HG03439 (cell line): Measurements from ENCODE around the gene CYP2F1.
"Not testable (repeated sequence)": the region's sequence is repeated elsewhere in the genome, so short reads cannot be mapped to it uniquely, and the experiment has no call there.

Experiments
- ATAC-seq: cut with Tn5 transposase; IDR thresholded peaks from one replicate; pipeline ENCODE4 v1.9.1; 2021; ENCODE audit warnings: mild to moderate bottlenecking, moderate library complexity; ENCODE audit not compliant: unreplicated experiment

Gene CYP2F1

DNA sequence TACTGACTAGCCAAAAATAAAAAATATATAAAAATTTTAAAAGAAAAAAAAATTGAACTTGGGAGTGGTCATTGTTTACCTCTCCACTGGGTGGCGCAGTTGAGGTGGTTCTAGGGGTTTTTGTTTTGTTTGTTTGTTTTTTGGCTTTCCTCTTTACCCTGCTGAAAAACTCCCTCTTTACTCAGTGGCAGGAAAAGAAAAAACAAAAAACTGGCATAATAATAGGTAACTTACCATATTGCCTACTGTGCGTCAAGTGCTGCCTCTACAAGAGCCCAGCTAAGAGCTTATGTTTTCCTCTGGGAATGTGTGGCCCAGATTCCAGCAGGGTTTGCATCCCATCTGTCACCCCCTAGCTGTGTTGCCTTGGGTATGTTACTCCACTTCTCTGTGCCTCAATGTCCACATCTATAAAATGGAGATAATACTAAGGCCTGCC is 12.6 kb downstream of the CYP2F1 start:
- ATAC-seq = not testable (repeated sequence)

DNA sequence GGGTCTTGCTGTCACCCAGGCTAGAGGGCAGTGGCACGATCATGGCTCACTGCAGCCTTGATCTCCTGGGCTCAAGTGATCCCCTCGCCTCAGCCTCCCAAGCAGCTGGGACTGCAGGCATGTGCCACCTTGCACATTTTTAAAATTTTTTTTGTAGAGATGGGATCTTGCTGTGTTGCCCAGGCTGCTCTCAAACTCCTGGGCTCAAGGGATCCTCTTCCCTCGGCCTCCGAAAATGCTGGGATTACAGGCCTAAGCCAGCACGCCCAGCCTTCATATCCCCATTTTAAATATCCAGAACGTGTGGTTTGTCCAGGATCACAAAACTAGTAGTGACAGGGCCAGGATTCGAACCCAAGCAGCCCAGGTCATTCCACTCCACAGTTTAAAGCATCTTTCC is 13.1 kb downstream of the CYP2F1 start:
- ATAC-seq = not testable (repeated sequence)

DNA sequence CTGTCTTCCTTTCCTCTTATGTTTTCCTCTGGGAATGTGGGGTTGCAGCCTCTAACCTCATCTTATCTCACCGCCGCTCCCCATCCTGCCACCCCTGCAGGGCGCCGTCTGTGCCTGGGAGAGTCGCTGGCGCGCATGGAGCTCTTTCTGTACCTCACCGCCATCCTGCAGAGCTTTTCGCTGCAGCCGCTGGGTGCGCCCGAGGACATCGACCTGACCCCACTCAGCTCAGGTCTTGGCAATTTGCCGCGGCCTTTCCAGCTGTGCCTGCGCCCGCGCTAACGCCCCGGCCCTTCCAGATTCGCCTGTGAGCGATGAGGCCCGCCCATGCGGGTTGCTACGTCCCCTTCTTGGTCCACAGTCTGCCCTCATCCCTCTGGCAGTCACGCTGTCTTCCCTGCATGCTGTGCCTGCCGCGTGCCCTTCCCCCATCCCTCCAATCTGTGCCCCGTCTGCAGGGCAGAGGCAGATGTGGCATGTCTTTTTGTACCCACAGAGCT is 13.6 kb downstream of the CYP2F1 start:
- not testable (repeated sequence) for ATAC-seq

DNA sequence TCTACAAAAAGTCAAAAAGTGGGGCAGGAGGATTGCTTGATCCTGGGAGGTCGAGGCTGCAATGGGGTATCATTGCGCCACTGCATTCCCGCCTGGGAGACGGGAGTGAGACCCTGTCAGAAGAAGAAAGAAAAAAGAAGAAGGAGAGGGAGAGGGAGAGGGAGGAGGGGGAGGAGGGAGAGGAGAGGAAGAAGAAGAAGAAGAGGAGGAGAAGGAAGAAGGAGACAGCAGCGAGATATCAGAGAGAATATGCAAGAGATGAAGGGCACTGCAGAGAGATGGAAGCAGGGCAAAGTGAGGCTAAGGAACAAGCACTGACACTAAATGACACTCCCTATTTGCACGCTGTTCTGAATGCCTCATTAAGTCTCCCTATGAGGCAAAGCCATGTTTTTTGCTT is 14.5 kb downstream of the CYP2F1 start:
- ATAC-seq = no peak

DNA sequence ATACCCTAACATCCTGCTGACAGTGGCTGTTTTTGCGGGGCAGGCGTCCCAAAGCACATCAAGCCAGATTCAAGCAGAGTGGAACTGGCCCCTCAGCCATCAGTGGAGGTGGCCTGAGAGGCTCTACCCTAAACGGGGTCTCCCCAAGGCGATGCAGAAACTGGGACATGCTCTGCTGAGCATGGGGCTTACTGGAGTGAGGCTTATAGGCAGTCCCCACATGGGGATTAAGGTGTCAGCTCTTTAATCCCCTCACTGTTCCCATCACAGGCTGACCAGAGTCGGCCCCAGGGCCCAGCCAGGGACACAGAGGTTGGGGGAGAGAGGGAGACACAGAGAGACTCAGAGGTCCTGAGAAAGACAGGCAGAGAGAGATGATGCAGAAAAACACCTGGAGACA is 17.0 kb downstream of the CYP2F1 start:
- no peak for ATAC-seq

DNA sequence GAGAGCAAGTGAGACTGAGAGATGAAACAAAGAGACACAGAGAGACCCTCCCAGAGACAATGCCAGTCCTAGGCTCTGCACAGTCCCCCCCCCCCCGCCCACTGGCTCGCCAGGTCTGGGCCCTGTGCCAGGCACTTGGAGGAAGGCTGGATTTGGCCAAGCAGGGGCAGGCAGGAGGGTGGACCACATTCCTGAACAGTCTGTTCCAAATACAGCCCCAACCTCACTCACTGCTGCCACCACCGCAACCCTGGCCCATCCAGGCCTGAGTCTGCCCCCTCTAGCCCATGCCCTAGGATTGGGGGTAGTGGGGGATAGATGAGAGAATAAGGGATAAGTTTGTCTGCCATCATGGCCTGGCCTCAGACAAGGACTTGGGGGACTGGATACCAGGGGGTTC is 19.0 kb downstream of the CYP2F1 start:
- ATAC-seq = no peak

DNA sequence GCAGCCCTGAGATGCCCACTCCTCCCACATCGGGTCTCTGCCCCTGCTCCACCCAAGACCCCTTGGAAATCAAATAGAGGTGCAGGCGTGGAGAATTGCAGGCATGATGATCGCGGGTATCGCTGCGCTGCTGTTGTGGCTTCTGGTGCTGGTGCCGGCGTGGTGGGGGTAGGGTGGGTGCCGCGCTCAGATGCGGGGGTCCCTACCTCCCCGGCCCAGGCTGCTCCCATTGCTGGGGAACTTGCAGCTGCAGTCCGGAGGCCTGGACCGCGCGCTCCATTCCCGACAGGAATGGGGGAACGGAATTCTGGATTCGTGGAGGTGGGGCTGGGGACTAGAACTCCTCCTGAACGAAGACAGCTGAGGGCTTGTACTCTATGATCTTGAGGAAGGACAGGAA is 20.4 kb downstream of the CYP2F1 start:
- ATAC-seq = no peak

DNA sequence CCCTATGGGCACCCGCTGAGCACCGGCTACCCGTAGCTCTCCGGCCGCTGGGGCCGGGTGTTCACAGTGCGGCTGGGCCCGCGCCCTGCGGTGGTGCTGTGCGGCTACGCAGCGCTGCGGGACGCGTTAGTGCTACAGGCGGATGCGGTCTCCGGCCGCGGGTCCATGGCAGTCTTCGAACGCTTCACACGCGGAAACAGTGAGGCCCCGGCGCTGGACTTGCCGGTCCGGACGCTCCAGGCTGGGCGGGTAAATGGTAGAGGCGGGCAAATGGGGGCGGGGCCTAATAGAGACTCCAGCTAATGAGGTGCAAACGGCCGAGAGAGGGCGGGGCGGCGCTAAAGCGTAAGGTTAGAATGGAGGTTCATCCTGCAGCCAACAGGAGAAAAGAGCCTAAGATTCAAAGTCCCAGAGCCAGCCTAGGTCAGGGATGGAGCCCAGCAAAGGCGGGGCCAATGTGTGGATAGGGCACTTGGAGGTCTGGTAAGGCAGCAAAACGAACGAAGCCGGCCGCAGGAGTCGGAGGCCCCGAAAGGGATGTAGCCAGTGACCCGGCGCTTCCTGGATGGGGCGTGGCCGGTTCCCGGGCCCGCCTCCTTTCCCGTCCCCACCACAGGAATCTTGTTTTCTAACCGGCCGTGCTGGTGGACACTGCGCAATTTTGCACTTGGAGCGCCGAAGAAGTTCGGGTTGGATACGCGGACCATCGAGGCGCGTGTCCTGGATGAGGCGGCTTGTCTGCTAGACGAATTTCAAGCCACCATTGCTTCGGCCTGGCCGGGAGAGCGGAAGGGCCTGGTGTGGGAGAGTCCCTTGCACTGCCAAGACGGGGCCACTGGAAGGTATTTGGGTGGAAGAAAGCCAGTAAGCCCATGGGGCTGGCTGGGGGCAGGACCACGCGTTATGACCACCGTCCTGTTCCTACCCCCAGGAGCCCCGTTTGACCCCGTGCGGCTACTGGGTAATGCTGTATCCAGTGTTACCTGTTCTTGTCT is 21.5 kb downstream of the CYP2F1 start:
- ATAC-seq = not testable (repeated sequence)

DNA sequence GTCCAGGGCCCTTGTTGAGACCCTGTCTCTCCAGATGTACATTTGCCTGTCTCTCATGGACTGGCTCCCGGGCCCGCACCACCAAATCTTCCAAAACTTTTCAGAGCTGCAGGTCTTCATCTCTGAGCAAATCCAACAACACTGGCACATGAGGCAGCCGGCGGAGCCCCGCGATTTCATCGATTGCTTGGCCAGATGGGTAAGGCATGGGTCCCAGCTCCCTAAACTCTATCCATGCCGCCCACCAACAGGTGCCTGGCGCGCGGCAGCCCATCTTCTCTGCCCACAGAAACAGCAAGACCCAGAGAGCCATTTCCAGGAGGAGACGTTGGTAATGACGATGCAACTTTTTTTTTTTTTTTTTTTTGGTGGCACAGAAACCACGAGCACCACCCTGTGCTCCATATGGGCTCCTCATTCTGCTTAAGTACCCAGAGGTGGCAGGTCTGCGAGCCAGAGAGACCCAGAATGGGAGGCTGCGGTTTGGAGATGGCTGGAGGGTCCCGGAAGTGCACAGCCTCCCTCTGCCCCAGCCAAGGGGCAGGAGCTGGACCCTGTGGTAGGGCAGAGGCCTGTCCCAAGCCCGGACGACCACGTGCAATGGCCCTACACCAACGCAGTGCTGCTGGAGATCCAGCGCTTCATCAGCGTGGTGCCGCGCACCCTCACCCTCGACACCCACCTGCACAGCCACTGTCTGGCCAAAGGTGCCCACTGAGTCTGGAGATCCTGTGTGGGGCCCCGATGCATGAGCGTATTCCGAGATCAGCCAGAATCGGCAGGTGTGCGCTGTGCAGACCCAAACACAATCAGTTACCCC is 22.6 kb downstream of the CYP2F1 start:
- ATAC-seq = no peak

DNA sequence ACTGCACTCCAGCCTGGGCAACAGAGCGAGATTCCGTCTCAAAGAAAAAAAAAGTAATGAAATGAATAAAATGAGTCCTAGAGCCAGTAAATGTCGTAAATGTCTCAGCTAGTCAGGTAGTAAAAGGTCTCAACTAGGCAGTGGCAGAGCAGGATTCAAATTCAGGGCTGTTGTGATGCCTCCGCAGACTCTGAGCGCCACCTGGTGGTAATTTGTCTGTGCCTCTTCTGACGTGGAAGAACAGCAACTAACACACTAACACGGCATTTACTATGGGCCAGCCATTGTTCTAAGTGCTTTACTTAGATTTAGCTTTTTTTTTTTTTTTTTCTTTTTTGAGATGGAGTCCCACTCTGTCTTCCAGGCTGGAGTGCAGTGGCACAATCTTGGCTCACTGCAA is 30.2 kb downstream of the CYP2F1 start:
- no peak for ATAC-seq

DNA sequence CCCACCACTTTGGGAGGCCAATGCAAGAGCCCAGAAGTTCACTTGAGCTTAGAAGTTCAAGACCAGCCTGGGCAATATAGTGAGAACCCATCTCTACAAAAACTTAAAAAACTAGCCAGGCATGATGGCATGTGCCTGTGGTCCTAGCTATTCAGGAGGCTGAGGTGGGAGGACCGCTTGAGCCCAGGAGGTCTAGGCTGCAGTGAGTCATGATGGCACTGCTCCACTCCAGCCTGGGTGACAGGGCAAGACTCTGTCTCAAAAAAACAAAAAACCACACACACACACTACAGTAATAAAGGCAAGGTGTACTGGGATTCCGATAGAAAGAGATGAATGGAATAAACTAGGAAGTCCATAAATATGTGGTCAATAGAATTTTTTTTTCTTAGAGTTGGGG is 35.6 kb downstream of the CYP2F1 start:
- ATAC-seq = no peak

DNA sequence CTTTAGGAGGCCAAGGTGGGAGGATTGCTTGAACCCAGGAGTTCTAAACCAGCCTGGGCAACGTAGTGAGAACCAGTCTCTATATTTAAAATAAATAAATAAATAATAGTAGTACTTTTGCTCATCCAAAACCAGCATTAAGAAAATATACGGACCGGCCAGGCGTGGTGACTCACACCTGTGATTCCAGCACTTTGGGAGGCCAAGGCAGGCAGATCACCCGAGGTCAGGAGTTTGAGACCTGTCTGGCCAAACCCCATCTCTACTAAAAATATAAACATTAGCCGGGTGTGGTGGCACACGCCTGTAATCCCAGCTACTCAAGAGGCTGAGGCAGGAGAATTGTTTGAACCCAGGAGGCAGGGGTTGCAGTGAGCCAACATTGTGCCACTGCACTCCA is 36.8 kb downstream of the CYP2F1 start:
- ATAC-seq = not testable (repeated sequence)

DNA sequence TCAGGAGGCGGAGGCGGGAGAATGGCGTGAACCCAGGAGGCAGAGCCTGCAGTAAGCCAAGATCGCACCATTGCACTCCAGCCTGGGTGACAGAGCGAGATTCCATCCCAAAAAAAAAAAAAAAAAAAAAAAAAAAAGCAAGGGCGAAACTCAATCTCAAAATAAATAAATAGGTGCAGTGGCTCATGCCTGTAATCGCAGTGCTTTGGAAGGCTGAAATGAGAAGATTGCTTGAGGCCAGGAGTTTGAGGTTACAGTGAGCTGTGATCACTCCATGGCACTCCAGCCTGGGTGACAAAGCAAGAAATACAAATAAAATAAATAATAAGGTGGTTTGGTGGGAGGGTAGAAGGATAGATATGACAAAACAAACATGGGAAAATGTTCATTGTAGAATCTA is 39.8 kb downstream of the CYP2F1 start:
- ATAC-seq = no peak

DNA sequence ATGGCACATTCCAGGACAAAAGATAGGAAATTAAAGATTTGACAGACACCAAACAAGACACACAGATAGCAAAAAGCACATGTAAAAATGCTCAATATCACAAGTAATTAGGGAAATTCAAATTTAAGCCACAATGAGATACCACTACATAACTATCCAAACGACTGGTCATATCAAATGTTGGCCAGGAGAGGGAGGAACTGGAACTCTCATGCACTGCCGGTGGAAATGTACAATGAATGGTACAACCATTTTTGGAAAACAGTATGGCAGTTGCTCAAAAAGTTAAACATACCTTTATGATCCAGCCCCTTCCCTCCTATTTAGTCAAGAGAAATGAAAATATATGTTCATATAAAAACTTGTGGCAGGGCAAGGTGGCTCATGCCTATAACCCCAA is 42.0 kb downstream of the CYP2F1 start:
- ATAC-seq = no peak

DNA sequence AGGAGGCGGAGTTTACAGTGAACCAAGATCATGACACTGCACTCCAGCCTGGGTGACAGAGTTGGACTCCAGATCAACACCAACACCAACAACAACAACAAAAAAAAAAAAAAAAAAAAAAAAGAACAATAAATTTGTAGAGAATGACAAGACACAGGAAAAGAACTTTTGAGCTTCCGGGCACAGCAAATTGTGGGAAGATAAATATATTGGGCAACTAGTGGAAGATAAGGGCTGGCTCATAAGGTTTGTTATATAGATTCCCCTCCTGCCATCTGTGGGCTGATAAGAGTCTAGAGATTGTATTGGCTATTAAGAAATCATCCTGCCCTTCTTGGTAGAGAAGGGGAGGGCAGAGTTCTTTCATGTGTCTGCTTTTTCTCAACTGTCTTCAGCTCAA is 45.6 kb downstream of the CYP2F1 start:
- no peak for ATAC-seq

DNA sequence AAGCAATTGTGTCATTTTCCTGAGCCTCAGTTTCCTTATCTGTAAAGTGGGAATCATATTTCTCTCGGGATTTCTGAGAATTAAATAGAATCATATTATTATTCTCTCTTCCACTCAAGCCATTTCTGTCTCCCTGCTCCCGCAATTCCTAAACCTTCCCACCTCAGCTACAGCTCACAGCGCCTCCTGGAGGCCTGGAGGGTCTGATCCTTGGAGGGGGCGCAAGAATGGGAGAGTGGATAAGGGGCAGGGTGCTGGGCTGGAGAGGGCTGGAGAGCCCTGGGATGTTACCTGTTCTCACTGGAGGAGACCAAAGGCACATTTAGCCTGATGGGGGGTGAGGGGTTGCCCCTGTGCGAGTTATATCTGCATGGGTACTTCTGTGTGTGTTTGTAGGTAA is 47.7 kb downstream of the CYP2F1 start:
- no peak for ATAC-seq

DNA sequence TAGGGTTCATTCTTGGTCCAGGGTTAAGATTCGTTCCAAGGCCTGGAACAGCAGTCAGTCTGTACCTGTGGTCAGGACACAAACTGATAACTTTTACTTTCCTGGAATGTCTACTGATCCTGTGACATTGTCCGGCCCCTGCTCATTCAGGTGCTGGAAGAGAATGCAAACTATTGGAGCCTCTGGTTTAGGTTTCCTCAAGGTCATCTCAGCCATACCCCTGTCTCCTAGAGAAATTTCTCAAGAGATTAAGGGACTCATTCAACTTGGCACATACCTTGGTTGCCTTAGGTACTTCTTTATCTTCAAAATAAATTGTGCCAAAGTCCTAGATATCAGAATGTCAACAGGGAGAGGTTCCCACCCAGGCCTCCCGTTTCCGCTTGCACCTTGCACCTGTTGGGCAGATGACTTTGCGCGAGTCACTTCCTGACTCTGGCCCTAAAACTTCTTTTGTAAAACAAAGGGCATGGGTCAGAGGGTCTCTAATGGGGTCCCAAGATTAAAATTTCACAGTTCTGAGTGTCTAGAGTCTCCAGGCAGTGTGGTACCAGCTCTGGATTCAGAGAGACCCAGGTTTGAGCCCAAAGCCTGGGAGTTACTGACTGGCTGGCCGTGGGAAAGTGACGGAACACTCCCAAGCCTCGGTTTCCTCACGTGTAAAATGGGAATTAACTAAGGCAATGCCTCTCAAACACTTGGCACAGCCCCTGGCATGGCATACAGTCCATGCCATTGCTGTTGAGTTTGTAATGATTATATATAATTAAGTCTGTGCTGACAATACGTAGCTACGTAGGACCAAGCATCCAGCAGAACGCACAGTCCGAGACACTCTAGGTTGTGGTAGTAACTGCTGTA is 52.9 kb downstream of the CYP2F1 start:
- no peak for ATAC-seq

DNA sequence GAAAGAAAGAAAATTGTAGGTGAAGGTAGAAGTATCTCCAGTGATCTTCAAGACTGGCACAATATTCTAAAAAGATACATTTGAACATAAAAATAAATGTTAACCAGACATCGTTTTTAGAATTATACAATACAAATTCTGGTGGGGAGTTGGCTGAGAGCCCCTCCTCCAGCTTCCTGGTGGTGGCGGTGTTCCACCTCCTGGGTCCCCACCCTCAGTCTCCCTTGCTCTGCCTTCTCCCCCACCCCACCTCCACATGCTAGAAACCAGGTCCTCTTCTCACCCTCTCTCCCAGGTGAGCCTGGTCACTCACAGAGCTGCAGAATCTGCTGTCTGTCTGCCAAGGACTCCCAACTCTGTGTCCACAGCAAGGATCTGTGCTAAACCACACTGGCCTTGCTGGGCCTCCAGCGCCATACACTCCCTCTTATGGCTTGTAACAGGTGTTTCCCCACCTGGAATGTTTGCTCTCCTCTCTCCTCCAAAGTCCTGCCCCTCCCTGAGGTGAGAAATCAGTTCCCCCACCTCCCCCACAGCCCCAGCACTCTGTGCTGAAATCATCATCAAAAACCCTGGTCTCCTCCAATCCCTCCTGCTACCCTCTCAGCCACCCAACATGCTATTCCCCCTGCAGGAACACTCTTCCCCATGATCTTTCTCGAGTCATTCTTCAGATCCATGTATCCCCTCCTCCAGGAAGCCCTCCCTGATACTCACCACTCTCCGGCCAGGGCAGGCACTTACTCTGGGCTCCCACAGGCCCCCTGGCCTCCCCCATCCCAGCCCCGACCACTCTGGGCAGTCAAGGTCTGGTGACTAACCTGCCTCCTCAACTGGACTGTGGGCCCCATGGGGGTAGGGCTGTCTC is 58.3 kb downstream of the CYP2F1 start:
- ATAC-seq = no peak

DNA sequence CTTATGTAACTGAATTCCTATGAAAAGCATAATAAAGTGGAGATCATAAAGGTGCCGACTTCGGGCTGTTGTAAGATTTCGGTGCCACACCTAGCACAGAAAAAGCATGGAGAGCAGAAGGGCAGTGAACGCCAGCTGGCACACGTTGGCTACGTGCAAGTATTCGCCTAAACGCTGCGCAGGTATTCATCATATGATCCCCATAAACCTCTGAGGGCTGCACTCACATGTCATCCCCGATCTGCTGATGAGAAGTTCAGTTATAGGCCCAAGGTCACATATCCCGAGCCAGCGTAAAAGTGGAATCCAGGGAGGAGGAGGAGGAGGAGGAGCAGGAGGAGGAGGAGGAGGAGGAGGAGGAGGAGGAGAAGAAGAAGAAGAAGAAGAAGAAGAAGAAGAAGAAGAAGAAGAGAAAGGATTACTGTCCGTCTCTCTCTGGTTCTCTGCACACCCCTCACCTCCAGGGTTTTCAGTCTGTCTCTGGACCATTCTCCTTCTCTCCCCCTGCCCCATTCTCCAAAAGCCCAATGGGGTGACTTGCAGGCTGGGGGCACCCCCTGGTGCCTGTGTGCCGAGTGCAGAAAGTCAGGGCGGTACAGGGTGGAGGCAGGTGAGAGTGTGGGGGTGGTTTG is 60.2 kb downstream of the CYP2F1 start:
- no peak for ATAC-seq
